ENCODE measurements around the gene KLHL6.
"Not testable (repeated sequence)": the region's sequence is repeated elsewhere in the genome, so short reads cannot be mapped to it uniquely, and the experiment has no call there.

KLHL6 gene

GRCh38 chr3:183489455-183490210 lies 65.9 kb downstream of the KLHL6 start:
- DNase-seq (ENCODE audit: insufficient read length, low spot score) (no peak), FAIRE-seq (no peak)

- FAIRE-seq, result no peak
- DNase-seq (ENCODE audit: insufficient read length, low spot score), result no peak
These were observed 67.2 kb downstream of the KLHL6 start for GRCh38 chr3:183488343-183488742.

GRCh38 chr3:183487896-183488295 lies 67.6 kb downstream of the KLHL6 start:
- no peak for DNase-seq (ENCODE audit: insufficient read length, low spot score)
- FAIRE-seq, result no peak

- FAIRE-seq, result no peak
These were observed 68.5 kb downstream of the KLHL6 start for GRCh38 chr3:183487016-183487415.

GRCh38 chr3:183486472-183486871 lies 69.0 kb downstream of the KLHL6 start:
- no peak for DNase-seq (ENCODE audit: insufficient read length, low spot score)
- no peak for FAIRE-seq

More at GRCh38 chr3:183487016-183487415, 68.5 kb downstream of the KLHL6 start:
- DNase-seq (ENCODE audit: insufficient read length, low spot score), result no peak

- FAIRE-seq (no peak), DNase-seq (ENCODE audit: insufficient read length, low spot score) (no peak)
These were observed 69.9 kb downstream of the KLHL6 start for GRCh38 chr3:183485585-183485984.

- FAIRE-seq, result no peak
- DNase-seq (ENCODE audit: insufficient read length, low spot score), result no peak
These were observed 70.4 kb downstream of the KLHL6 start for GRCh38 chr3:183485093-183485492.

- DNase-seq (ENCODE audit: insufficient read length, low spot score) (no peak), FAIRE-seq (no peak)
These were observed 71.0 kb downstream of the KLHL6 start for GRCh38 chr3:183484431-183485075.

GRCh38 chr3:183481582-183481981 lies 73.9 kb downstream of the KLHL6 start:
- DNase-seq (ENCODE audit: insufficient read length, low spot score) (no peak), FAIRE-seq (no peak)

- DNase-seq (ENCODE audit: insufficient read length, low spot score), result no peak
- FAIRE-seq, result no peak
These were observed 77.0 kb downstream of the KLHL6 start for GRCh38 chr3:183478501-183478900.

- DNase-seq (ENCODE audit: insufficient read length, low spot score) (no peak), FAIRE-seq (no peak)
These were observed 77.6 kb downstream of the KLHL6 start for GRCh38 chr3:183477801-183478456.

GRCh38 chr3:183475764-183476162 lies 79.7 kb downstream of the KLHL6 start:
- not testable (repeated sequence) for DNase-seq (ENCODE audit: insufficient read length, low spot score); FAIRE-seq

- DNase-seq (ENCODE audit: insufficient read length, low spot score) (no peak), FAIRE-seq (no peak)
These were observed 80.3 kb downstream of the KLHL6 start for GRCh38 chr3:183475016-183475763.

GRCh38 chr3:183473969-183474368 lies 81.5 kb downstream of the KLHL6 start:
- no peak for FAIRE-seq

GRCh38 chr3:183472155-183472554 lies 83.4 kb downstream of the KLHL6 start:
- FAIRE-seq, result no peak
- DNase-seq (ENCODE audit: insufficient read length, low spot score), result no peak

More at GRCh38 chr3:183473969-183474368, 81.5 kb downstream of the KLHL6 start:
- DNase-seq (ENCODE audit: insufficient read length, low spot score), result no peak

- DNase-seq (ENCODE audit: insufficient read length, low spot score) (no peak), FAIRE-seq (no peak)
These were observed 87.1 kb downstream of the KLHL6 start for GRCh38 chr3:183468424-183468823.

GRCh38 chr3:183466575-183466974 lies 88.9 kb downstream of the KLHL6 start:
- DNase-seq (ENCODE audit: insufficient read length, low spot score) (no peak), FAIRE-seq (no peak)

- FAIRE-seq; DNase-seq (ENCODE audit: insufficient read length, low spot score): not testable (repeated sequence)
These were observed 89.8 kb downstream of the KLHL6 start for GRCh38 chr3:183465710-183466109.

GRCh38 chr3:183464480-183464879 lies 91.0 kb downstream of the KLHL6 start:
- no peak for DNase-seq (ENCODE audit: insufficient read length, low spot score)
- FAIRE-seq, result no peak

GRCh38 chr3:183460081-183461055 lies 95.1 kb downstream of the KLHL6 start:
- DNase-seq (ENCODE audit: insufficient read length, low spot score) (no peak), FAIRE-seq (no peak)

Measured in GM19239 (cell line).